ENCODE measurements around the gene ATP9A.
"Not testable (repeated sequence)": the region's sequence is repeated elsewhere in the genome, so short reads cannot be mapped to it uniquely, and the experiment has no call there.

Gene ATP9A

DNA sequence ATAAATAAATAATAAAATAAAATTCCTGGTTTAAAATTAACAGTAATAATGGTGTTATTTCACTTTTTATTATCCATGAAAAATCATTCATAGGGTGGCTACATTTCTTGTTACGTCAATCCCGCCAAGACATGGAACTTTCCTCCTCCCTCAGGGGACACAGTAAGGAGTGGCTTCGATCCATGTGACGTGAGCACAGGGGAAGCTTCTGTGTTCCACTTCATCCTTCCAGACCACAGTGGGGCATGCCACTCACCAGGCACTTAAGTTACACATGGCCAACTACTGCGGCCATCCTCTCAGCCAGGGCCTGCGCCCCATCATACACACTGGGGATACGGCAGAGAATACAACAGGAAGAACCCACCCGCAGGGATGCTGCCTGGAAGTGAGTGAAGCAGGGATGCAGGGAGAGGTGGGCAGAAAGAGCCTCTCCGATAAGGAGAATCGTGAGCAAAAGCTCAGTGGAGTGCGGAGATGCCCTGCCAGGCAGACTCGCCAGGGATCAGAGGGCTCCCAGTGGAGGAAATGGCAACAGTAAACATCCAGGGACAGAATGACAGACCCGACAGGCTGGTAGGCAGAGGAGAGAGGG lies 75.3 kb downstream of the ATP9A start:
- no peak overlapping the region for H3K27ac ChIP-seq
- no peaks in the 10 kb centered on the region for H3K27me3 ChIP-seq (replicated peaks)
- TF ChIP-seq, protein P1, sequence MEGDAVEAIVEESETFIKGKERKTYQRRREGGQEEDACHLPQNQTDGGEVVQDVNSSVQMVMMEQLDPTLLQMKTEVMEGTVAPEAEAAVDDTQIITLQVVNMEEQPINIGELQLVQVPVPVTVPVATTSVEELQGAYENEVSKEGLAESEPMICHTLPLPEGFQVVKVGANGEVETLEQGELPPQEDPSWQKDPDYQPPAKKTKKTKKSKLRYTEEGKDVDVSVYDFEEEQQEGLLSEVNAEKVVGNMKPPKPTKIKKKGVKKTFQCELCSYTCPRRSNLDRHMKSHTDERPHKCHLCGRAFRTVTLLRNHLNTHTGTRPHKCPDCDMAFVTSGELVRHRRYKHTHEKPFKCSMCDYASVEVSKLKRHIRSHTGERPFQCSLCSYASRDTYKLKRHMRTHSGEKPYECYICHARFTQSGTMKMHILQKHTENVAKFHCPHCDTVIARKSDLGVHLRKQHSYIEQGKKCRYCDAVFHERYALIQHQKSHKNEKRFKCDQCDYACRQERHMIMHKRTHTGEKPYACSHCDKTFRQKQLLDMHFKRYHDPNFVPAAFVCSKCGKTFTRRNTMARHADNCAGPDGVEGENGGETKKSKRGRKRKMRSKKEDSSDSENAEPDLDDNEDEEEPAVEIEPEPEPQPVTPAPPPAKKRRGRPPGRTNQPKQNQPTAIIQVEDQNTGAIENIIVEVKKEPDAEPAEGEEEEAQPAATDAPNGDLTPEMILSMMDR (IDR thresholded peaks at IDR 0.05; ENCODE audit: low read depth, low read length, missing control alignments) = no peak
- H3K36me3 ChIP-seq (replicated peaks) = no peaks in the 10 kb centered on the region
- no peak overlapping the region for H3K4me3 ChIP-seq (ENCODE audit: low read depth, low read length)
- in situ Hi-C loops (cut with HindIII; ENCODE audit: low pct_ligation_motif_present, low sequenced_read_pairs) = no loop called here
- no peak for DNase-seq

DNA sequence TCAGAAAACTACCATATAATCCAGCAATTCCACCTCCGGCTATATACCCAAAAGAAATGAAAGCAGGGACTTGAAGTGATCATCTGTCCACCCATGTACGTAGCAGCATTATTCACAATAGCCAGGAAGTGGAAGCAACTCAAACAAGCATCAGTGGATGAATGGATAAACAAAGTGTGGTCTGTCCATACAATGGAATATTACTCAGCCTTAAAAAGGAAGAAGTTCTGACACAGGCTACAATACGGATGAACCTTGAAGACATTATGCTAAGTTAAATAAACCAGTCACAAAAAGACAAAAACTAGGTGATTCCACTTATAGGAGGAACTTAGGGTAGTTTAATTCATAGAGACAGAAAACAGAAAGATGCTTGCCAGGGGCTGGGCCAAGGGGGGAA lies 76.5 kb downstream of the ATP9A start:
- Histone ChIP-seq H3K4me3 (ENCODE audit: low read depth, low read length) (no peak overlapping the region), H3K27me3 (replicated peaks) (no peaks in the 10 kb centered on the region), H3K27ac (no peak overlapping the region), H3K36me3 (replicated peaks) (no peaks in the 10 kb centered on the region)
- in situ Hi-C loops (cut with HindIII; ENCODE audit: low pct_ligation_motif_present, low sequenced_read_pairs) = no loop called here
- DNase-seq = no peak
- TF ChIP-seq, protein P1 (IDR thresholded peaks at IDR 0.05; ENCODE audit: low read depth, low read length, missing control alignments) = no peak

DNA sequence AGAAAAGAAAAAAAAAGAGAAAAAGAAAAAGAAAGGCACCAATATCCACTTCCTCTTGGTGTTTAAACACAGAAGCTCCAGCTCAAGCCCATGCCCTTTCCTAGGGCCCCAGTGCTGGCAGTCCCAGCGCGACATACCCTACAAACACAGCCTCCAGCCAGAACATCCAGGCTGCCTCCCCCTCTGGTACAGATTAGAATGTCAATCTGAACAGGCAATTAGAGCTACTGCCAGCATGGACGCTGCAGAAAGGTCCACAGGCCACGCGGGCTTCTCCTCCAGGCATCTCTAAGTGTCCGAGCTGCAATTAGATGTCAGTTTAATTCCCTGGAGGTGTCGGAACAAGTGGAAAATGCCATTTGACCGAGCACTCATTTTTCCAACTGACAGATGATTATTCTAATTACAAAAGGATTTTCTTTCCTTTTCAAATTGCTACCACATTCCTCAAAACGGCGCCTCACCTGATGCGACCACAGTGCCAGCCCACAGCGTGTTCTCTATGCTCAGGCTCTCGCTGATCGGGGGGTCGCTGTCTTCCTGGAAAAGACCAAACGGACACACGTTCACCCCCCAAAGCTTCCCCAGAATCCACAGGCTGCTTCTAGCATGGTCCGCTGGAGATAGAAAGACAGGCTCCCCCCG lies 79.5 kb downstream of the ATP9A start:
- Histone ChIP-seq H3K4me3 (ENCODE audit: low read depth, low read length) (no peak overlapping the region), H3K27me3 (replicated peaks) (no peaks in the 10 kb centered on the region), H3K27ac (no peak overlapping the region), H3K36me3 (replicated peaks) (no peaks in the 10 kb centered on the region)
- DNase-seq = no peak
- TF ChIP-seq, protein P1 (IDR thresholded peaks at IDR 0.05; ENCODE audit: low read depth, low read length, missing control alignments) = no peak
- in situ Hi-C loops (cut with HindIII; ENCODE audit: low pct_ligation_motif_present, low sequenced_read_pairs) = no loop called here

DNA sequence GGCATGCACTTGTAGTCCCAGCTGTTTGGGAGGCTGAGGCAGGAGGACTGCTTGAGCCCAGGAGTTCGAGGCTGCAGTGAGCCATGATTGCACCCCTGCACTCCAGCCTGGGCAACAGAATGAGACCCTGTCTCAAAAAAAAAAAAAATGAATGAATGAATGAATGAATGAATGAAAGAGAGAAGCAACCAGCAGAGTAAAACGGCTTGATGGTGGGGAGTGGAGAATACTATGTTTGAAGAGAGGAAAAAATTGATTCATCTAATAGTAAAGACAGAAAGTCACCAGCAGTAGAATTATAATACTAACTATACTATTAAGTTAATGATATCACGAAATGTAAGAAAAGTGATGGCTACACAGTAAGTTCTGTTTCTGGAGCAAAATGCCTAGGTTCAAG lies 80.6 kb downstream of the ATP9A start:
- no peaks in the 10 kb centered on the region for H3K27me3 ChIP-seq (replicated peaks)
- H3K36me3 ChIP-seq (replicated peaks) = no peaks in the 10 kb centered on the region
- in situ Hi-C loops (cut with HindIII; ENCODE audit: low pct_ligation_motif_present, low sequenced_read_pairs) = no loop called here
- TF ChIP-seq, protein P1 (IDR thresholded peaks at IDR 0.05; ENCODE audit: low read depth, low read length, missing control alignments) = no peak
- H3K4me3 ChIP-seq (ENCODE audit: low read depth, low read length) = no peak overlapping the region
- DNase-seq = no peak
- no peak overlapping the region for H3K27ac ChIP-seq

DNA sequence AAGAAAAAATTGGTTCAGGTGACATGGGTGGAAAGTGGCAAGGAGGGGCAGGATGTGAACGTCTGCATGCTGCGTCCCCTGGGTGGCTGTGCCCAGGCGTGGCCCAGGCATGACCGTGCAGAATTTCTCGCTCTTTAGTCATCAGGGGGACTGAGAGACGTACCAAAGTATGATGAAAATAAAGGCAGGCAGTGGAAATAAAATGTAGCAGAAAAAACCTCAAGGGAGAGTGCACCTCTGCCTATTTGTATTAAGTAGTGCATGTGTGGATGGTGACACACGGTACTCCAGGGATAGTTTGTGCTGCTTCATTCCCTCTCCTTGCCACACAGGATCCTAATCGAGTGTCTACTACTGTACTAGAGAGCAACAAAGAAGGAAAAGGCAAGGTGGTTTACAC lies 81.1 kb downstream of the ATP9A start:
- Histone ChIP-seq H3K27me3 (replicated peaks) (no peaks in the 10 kb centered on the region), H3K36me3 (replicated peaks) (no peaks in the 10 kb centered on the region), H3K27ac (peak overlapping the region; percentile 12), H3K4me3 (ENCODE audit: low read depth, low read length) (no peak overlapping the region)
- peak; percentile 55 for DNase-seq
- TF ChIP-seq, protein P1 (IDR thresholded peaks at IDR 0.05; ENCODE audit: low read depth, low read length, missing control alignments) = no peak
- in situ Hi-C loops (cut with HindIII; ENCODE audit: low pct_ligation_motif_present, low sequenced_read_pairs) = no loop called here

DNA sequence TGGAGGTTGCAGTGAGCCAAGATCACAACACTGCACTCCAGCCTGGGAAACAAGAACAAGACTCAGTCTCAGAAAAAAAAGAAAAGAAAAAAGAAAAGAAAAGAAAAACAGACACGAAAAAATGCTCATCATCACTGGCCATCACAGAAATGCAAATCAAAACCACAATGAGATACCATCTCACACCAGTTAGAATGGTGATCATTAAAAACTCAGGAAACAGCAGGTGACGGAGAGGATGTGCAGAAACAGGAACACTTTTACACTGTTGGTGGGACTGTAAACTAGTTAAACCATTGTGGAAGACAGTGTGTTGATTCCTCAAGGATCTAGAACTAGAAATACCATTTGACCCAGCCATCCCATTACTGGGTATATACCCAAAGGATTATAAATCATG lies 82.7 kb downstream of the ATP9A start:
- DNase-seq; H3K27me3 ChIP-seq (replicated peaks); H3K36me3 ChIP-seq (replicated peaks); H3K27ac ChIP-seq; H3K4me3 ChIP-seq (ENCODE audit: low read depth, low read length); in situ Hi-C loops (cut with HindIII; ENCODE audit: low pct_ligation_motif_present, low sequenced_read_pairs): not testable (repeated sequence)
